HL-60 (cell line): Measurements from ENCODE around the gene UBAC2.

ENCODE experiments used
- DNase-seq, 2 experiments: peaks; one replicate each; pipeline ENCODE4 v3.0.0-alpha.2; 2010 to 2020; ENCODE audit warnings: low read depth in 1 of 2, low spot score in 1 of 2
- H3K27ac ChIP-seq: fragments of 250-450 bp; sonication (Bioruptor Pico); replicated peaks from 2 replicates; pipeline ENCODE4 v1.5.1; 2020; ENCODE audit warnings: mild to moderate bottlenecking, moderate library complexity
- H3K27me3 ChIP-seq: fragments of 250-450 bp; sonication (Bioruptor Pico); 2 replicates; pipeline ENCODE4 v1.5.1; 2021; ENCODE audit warnings: mild to moderate bottlenecking, moderate library complexity; ENCODE audit not compliant: insufficient read depth, poor library complexity, severe bottlenecking
- H3K4me3 ChIP-seq: replicated peaks from 2 replicates; pipeline ENCODE4 v1.5.1; 2011; ENCODE audit warnings: mild to moderate bottlenecking, control low read depth, low read length; ENCODE audit not compliant: insufficient read depth
- GABPA ChIP-seq: IDR thresholded peaks from 2 replicates; pipeline ENCODE4 v1.6.1; 2012; ENCODE audit warnings: low read depth
- POLR2AphosphoS5 ChIP-seq: IDR thresholded peaks from 2 replicates; pipeline ENCODE4 v1.6.1; 2012; ENCODE audit warnings: low read depth
- SPI1 ChIP-seq: IDR thresholded peaks from 2 replicates; pipeline ENCODE4 v1.6.1; 2012; ENCODE audit warnings: low read depth, mild to moderate bottlenecking, borderline replicate concordance
- TF ChIP-seq, protein P1 (sequence below): IDR thresholded peaks from one replicate; pipeline ENCODE4 v1.5.1; 2011; ENCODE audit warnings: low read length, control low read depth, inconsistent platforms; ENCODE audit not compliant: insufficient read depth
- TF ChIP-seq, protein P2 (sequence below): IDR thresholded peaks from 2 replicates; pipeline ENCODE4 v1.6.1; 2012; ENCODE audit warnings: low read depth; ENCODE audit not compliant: insufficient replicate concordance

UBAC2 gene

GRCh38 chr13:99268822-99269221 lies 68.2 kb downstream of the UBAC2 start:
- TF ChIP-seq, protein P1, sequence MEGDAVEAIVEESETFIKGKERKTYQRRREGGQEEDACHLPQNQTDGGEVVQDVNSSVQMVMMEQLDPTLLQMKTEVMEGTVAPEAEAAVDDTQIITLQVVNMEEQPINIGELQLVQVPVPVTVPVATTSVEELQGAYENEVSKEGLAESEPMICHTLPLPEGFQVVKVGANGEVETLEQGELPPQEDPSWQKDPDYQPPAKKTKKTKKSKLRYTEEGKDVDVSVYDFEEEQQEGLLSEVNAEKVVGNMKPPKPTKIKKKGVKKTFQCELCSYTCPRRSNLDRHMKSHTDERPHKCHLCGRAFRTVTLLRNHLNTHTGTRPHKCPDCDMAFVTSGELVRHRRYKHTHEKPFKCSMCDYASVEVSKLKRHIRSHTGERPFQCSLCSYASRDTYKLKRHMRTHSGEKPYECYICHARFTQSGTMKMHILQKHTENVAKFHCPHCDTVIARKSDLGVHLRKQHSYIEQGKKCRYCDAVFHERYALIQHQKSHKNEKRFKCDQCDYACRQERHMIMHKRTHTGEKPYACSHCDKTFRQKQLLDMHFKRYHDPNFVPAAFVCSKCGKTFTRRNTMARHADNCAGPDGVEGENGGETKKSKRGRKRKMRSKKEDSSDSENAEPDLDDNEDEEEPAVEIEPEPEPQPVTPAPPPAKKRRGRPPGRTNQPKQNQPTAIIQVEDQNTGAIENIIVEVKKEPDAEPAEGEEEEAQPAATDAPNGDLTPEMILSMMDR, result no peak
- TF ChIP-seq POLR2AphosphoS5 (no peak), GABPA (no peak), SPI1 (no peak)
- TF ChIP-seq, protein P2, sequence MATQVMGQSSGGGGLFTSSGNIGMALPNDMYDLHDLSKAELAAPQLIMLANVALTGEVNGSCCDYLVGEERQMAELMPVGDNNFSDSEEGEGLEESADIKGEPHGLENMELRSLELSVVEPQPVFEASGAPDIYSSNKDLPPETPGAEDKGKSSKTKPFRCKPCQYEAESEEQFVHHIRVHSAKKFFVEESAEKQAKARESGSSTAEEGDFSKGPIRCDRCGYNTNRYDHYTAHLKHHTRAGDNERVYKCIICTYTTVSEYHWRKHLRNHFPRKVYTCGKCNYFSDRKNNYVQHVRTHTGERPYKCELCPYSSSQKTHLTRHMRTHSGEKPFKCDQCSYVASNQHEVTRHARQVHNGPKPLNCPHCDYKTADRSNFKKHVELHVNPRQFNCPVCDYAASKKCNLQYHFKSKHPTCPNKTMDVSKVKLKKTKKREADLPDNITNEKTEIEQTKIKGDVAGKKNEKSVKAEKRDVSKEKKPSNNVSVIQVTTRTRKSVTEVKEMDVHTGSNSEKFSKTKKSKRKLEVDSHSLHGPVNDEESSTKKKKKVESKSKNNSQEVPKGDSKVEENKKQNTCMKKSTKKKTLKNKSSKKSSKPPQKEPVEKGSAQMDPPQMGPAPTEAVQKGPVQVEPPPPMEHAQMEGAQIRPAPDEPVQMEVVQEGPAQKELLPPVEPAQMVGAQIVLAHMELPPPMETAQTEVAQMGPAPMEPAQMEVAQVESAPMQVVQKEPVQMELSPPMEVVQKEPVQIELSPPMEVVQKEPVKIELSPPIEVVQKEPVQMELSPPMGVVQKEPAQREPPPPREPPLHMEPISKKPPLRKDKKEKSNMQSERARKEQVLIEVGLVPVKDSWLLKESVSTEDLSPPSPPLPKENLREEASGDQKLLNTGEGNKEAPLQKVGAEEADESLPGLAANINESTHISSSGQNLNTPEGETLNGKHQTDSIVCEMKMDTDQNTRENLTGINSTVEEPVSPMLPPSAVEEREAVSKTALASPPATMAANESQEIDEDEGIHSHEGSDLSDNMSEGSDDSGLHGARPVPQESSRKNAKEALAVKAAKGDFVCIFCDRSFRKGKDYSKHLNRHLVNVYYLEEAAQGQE, result no peak
- H3K27ac ChIP-seq, result no peak overlapping the region
- H3K4me3 ChIP-seq, result no peak overlapping the region
- DNase-seq, result no peak
- no peaks in the 10 kb centered on the region for H3K27me3 ChIP-seq

DNA sequence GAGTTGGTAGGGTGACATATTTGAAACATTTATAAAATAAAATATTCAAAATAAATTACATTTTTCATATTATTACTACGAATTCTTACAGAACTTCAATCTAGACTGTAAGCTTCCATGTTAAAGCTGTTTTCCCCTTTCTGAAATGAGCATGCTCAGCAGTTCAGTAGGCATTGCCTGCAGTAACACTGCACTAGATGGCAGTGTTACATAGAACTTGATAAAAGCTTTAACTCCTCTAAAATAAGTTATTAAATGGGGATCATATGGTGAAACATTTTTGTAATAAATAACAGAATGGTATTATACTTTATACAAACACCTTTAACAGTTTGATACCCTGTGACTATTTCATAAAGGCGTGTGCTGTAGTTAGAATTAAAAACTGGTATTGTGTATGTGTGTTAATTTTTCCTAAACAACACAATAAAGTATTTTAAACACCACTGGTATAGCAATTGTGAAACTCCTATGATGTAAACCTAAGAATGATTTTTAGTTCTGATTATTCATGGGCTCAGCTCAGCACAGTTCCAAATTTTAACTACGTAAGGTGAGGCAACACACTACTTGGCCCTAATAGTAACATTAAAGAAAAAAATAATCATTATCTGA lies 69.1 kb downstream of the UBAC2 start:
- Histone ChIP-seq H3K4me3 (no peak overlapping the region), H3K27ac (peak overlapping the region; percentile 54), H3K27me3 (no peaks in the 10 kb centered on the region)
- DNase-seq, result peak; percentile 73 to 75
- TF ChIP-seq POLR2AphosphoS5, result no peak
- TF ChIP-seq, protein P1, result peak; percentile 84
- TF ChIP-seq GABPA, result no peak
- no peak for TF ChIP-seq SPI1

GRCh38 chr13:99270518-99270917 lies 69.9 kb downstream of the UBAC2 start:
- no peak for DNase-seq
- Histone ChIP-seq H3K27me3 (no peaks in the 10 kb centered on the region), H3K4me3 (no peak overlapping the region), H3K27ac (peak overlapping the region; percentile 54)
- peak; percentile 68 for TF ChIP-seq SPI1
- TF ChIP-seq, protein P2, result no peak

DNA sequence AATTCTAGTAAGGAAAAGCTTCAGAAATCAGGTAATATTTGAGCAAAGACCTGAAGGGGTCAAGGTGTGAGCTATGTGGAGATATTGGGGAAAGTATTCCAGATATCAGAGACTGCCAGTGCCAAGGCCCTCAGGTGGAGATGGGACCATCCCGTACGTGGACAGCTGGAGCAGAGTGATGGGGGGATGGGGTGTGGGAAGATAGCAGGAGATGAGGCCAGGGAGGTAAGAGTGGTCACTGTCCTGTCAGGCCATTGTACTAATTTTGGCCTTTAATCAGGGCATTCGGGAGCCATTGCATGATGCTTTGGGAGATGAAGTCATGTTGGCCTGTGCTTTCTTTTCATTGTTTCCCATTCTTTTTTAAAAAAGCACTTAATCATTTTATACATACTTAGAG lies 70.6 kb downstream of the UBAC2 start:
- H3K27ac ChIP-seq, result peak overlapping the region; percentile 54
- DNase-seq, result no peak
- TF ChIP-seq GABPA (no peak), POLR2AphosphoS5 (no peak), SPI1 (no peak)
- TF ChIP-seq, protein P2, result no peak
- TF ChIP-seq, protein P1, result no peak

More for the DNA sequence above, 70.6 kb downstream of the UBAC2 start:
- Histone ChIP-seq H3K27me3 (no peaks in the 10 kb centered on the region), H3K4me3 (no peak overlapping the region)
